NB4 (cell line): ENCODE results near the gene TTN.

Experiments used
- DNase-seq: peaks from one replicate; pipeline ENCODE4 v3.0.0; 2010; ENCODE audit warnings: low read depth
- H3K4me3 ChIP-seq: one replicate; pipeline ENCODE4 v1.5.1; 2011; ENCODE audit warnings: mild to moderate bottlenecking, low read depth, low read length, moderate library complexity
- MYC ChIP-seq: IDR thresholded peaks from 2 replicates; pipeline ENCODE4 v1.6.1; 2011; ENCODE audit warnings: low read depth, low read length
- POLR2A ChIP-seq: IDR thresholded peaks from 2 replicates; pipeline ENCODE4 v1.6.1; 2011; ENCODE audit warnings: mild to moderate bottlenecking; ENCODE audit not compliant: insufficient read length; ENCODE audit errors: extremely low read depth
- TF ChIP-seq, protein P1 (sequence below): IDR thresholded peaks from one replicate; pipeline ENCODE4 v1.5.1; 2012; ENCODE audit warnings: low read depth, low read length
- TF ChIP-seq, protein P2 (sequence below): IDR thresholded peaks from 2 replicates; pipeline ENCODE4 v1.6.1; 2011; ENCODE audit warnings: low read depth, low read length

TTN gene

DNA sequence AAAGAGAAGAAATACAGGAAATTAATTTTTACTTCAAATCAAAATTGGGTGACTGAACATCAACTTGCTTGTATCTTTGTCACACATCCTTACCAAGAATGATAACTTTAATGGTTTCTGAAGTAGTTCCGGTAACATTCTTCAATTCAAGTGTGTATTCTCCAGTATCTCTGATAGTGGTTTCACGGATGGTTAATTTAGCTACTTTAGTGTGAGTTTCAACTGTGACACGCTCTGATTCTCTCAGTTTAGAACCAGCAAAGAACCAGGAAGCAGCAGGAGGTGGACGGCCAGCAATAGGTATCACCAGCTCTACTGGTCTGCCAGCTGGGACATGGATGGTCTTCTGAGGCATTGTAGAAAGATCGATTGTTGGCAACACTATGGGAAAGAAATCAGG is 264.7 kb downstream of the TTN start:
- TF ChIP-seq POLR2A (no peak), MYC (no peak)
- TF ChIP-seq, protein P1, sequence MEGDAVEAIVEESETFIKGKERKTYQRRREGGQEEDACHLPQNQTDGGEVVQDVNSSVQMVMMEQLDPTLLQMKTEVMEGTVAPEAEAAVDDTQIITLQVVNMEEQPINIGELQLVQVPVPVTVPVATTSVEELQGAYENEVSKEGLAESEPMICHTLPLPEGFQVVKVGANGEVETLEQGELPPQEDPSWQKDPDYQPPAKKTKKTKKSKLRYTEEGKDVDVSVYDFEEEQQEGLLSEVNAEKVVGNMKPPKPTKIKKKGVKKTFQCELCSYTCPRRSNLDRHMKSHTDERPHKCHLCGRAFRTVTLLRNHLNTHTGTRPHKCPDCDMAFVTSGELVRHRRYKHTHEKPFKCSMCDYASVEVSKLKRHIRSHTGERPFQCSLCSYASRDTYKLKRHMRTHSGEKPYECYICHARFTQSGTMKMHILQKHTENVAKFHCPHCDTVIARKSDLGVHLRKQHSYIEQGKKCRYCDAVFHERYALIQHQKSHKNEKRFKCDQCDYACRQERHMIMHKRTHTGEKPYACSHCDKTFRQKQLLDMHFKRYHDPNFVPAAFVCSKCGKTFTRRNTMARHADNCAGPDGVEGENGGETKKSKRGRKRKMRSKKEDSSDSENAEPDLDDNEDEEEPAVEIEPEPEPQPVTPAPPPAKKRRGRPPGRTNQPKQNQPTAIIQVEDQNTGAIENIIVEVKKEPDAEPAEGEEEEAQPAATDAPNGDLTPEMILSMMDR, result no peak
- TF ChIP-seq, protein P2, sequence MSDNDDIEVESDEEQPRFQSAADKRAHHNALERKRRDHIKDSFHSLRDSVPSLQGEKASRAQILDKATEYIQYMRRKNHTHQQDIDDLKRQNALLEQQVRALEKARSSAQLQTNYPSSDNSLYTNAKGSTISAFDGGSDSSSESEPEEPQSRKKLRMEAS, result no peak
- H3K4me3 ChIP-seq, result no peak overlapping the region
- no peak for DNase-seq

DNA sequence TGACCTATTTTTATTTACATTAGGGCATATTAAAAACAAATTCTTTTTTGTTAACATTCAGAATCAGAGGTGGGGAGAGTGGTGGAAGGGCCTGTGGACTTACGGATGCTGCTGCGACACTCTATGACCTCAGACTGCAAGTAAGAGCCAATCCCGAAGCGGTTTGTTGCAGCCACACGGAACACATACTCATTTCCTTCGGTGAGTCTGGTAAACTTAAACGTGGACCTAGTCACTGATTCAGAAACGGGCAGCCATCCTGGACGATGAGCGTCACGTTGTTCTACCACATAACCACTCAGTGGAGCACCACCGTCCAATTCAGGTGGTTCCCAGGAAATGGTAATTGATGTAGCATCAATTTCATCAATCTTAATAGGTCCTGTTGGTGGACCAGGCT is 265.1 kb downstream of the TTN start:
- no peak overlapping the region for H3K4me3 ChIP-seq
- no peak for DNase-seq
- TF ChIP-seq, protein P2, result no peak

DNA sequence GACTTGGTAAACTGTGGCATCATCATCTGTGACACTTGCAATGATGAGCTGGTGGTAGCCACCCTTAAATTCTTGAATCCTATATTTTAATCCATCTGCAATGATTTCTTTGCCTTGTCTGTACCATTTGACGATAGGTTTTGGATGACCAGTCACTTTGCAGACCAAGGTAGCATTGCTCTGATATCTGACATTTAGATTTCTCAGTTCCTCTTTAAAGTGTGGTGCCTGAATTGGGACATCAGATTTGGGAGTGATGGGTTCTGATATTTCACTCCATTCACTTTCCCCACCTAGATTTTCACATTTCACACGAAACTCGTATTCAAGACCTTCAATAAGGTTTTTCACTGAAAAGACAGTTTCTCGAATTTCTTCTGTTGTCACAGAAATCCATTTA is 271.2 kb downstream of the TTN start:
- TF ChIP-seq POLR2A (no peak), MYC (no peak)
- TF ChIP-seq, protein P2, result no peak
- TF ChIP-seq, protein P1, result no peak
- DNase-seq, result no peak
- no peak overlapping the region for H3K4me3 ChIP-seq

DNA sequence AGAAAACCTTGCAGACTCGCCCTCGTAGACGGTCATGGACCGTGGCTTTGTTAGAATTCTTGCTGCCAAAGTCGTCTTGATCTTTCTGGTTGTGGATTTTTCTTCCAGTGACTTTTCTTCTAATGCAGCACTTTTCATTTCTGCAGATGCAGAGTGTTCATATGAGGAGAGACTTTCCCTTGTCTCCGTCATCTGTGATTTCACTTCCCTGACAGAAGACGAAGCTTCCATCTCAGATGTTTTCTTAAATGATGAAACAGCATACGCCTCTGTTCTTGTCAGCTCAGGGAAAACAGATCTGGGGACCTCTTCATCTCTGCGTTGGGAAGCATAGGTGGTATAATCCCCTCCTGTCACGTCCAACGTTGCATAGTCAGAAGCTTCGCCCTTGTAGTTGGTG is 276.1 kb downstream of the TTN start:
- no peak for DNase-seq
- TF ChIP-seq MYC, result no peak
- TF ChIP-seq, protein P2, result no peak
- TF ChIP-seq, protein P1, result no peak
- TF ChIP-seq POLR2A, result no peak
- peak overlapping the region; percentile 52 for H3K4me3 ChIP-seq

DNA sequence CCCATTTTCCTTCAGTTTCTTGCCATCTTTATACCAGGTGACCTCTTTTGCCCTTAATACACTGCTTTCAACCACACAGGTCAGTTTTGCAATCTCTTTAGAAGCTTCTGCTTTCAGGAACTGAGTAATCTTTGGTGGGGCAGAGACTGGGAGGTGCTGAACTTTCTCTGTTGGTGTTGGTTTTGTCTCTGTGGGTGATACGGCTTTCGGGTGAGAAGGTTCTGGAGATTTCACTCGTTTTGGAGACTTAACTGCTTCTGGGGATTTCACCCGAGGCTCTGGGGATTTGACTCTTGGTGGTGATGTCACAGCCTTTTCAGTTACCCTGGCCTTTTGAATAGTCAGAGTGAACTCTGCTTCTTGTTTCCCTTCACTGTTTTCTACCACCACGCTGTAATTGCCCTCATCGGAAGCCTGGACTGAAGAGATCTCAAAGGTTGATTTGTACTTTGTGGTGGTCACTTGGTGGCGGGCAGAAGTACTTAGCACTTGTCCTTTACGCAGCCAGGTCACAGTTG is 276.5 kb downstream of the TTN start:
- H3K4me3 ChIP-seq, result peak overlapping the region; percentile 52
- TF ChIP-seq, protein P1, result no peak
- no peak for TF ChIP-seq POLR2A
- TF ChIP-seq, protein P2, result no peak
- TF ChIP-seq MYC, result no peak
- peak; percentile 93 for DNase-seq

DNA sequence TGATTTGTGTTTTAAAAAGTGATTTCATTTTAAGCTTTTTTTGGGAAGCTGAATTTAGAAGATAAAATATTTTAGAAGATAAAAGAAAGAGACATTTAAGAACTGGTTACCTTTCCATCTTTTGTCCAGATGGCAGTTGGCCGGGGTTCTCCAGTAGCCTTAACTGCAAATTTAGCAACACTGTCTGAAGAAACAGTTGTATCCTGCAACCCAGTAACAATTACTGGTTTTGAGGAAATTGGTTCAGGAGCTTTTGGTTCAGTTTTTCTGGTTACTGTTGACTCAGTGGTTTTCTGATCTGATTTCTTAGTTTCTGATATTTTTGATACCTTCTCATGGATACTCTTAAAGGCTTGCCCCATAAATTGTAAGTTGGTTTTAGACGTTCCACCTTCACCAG is 277.1 kb downstream of the TTN start:
- TF ChIP-seq POLR2A (no peak), MYC (no peak; the same call in 1 of the 2 replicates)
- TF ChIP-seq, protein P2, result no peak
- TF ChIP-seq, protein P1, result no peak
- DNase-seq, result peak; percentile 70
- peak overlapping the region; percentile 52 for H3K4me3 ChIP-seq
